Measurements from ENCODE around the gene SLC35A5.

DNA sequence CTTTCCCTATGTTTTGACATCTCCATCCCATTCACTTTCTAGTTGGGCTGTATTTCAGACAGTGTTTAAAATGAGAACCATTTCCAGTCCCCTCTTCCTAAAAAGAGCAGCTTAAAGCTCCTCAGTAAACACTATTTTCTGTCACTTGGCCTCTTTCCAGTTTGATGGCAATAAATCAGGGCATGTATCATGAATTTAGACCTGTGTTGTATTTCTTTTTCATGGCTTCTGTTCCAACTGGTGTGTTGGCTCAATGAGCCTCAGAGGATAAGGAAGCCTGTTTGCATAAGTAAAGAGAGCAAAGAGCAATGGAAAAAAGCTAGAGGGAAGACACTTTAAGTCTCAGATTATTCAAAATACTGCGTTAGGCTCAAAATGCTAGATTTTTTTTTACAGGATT is 71.9 kb downstream of the SLC35A5 start:
- TF ChIP-seq EZH2 (optimal IDR thresholded peaks at IDR 0.05; ENCODE audit: low read depth, low read length) = no peak
- TF ChIP-seq, protein P1, sequence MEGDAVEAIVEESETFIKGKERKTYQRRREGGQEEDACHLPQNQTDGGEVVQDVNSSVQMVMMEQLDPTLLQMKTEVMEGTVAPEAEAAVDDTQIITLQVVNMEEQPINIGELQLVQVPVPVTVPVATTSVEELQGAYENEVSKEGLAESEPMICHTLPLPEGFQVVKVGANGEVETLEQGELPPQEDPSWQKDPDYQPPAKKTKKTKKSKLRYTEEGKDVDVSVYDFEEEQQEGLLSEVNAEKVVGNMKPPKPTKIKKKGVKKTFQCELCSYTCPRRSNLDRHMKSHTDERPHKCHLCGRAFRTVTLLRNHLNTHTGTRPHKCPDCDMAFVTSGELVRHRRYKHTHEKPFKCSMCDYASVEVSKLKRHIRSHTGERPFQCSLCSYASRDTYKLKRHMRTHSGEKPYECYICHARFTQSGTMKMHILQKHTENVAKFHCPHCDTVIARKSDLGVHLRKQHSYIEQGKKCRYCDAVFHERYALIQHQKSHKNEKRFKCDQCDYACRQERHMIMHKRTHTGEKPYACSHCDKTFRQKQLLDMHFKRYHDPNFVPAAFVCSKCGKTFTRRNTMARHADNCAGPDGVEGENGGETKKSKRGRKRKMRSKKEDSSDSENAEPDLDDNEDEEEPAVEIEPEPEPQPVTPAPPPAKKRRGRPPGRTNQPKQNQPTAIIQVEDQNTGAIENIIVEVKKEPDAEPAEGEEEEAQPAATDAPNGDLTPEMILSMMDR (IDR thresholded peaks at IDR 0.05; ENCODE audit: low read length) = no peak
- no peak for TF ChIP-seq EZH2phosphoT487 (IDR thresholded peaks at IDR 0.05; ENCODE audit: low read length)
